ENCODE results near the gene OBI1.

- no peak for TF ChIP-seq CTCF (IDR thresholded peaks at IDR 0.05; ENCODE audit: low read depth, low read length)
- no peak for TF ChIP-seq POLR2A (IDR thresholded peaks at IDR 0.05; ENCODE audit: extremely low read depth, insufficient read length)
Measured at GRCh38 chr13:78674638-78675037, 15.7 kb upstream of the OBI1 start.

Measured in NB4 (cell line).